NT2/D1 (cell line): ENCODE measurements around the gene CROCC2.
A peak's percentile ranks its signal among the peaks of the same experiment; 100 is the strongest.

Source experiments
- DNase-seq: peaks from one replicate; pipeline ENCODE4 v3.0.0-alpha.2; 2011; ENCODE audit warnings: low read depth, low spot score
- H3K27me3 ChIP-seq: 2 replicates; pipeline ENCODE4 v1.6.0; 2011; ENCODE audit warnings: mild to moderate bottlenecking; ENCODE audit not compliant: insufficient read length, insufficient read depth
- H3K36me3 ChIP-seq: 2 replicates; pipeline ENCODE4 v1.6.1; 2011; ENCODE audit warnings: mild to moderate bottlenecking, low read length, mixed read lengths; ENCODE audit not compliant: insufficient read depth, insufficient read length
- H3K4me1 ChIP-seq: 2 replicates; pipeline ENCODE4 v1.5.1; 2011; ENCODE audit not compliant: insufficient read depth, insufficient read length
- H3K4me3 ChIP-seq: 2 replicates; pipeline ENCODE4 v1.5.1; 2011; ENCODE audit warnings: low read depth; ENCODE audit not compliant: insufficient read length
- H3K9ac ChIP-seq: 2 replicates; pipeline ENCODE4 v1.6.0; 2011; ENCODE audit warnings: low read depth; ENCODE audit not compliant: insufficient read length
- H3K9me3 ChIP-seq: 2 replicates; pipeline ENCODE4 v1.5.1; 2011; ENCODE audit warnings: mild to moderate bottlenecking, low read length; ENCODE audit not compliant: insufficient read depth
- SUZ12 ChIP-seq: IDR thresholded peaks from 2 replicates; pipeline ENCODE4 v1.6.1; 2011; ENCODE audit not compliant: insufficient read length, insufficient read depth; ENCODE audit errors: extremely low read depth
- YY1 ChIP-seq: IDR thresholded peaks from 2 replicates; pipeline ENCODE4 v1.6.1; 2011; ENCODE audit not compliant: insufficient read length, insufficient read depth
- ZNF274 ChIP-seq: IDR thresholded peaks from 2 replicates; pipeline ENCODE4 v1.6.1; 2011; ENCODE audit warnings: mild to moderate bottlenecking, low read depth, low read length

The CROCC2 gene

DNA sequence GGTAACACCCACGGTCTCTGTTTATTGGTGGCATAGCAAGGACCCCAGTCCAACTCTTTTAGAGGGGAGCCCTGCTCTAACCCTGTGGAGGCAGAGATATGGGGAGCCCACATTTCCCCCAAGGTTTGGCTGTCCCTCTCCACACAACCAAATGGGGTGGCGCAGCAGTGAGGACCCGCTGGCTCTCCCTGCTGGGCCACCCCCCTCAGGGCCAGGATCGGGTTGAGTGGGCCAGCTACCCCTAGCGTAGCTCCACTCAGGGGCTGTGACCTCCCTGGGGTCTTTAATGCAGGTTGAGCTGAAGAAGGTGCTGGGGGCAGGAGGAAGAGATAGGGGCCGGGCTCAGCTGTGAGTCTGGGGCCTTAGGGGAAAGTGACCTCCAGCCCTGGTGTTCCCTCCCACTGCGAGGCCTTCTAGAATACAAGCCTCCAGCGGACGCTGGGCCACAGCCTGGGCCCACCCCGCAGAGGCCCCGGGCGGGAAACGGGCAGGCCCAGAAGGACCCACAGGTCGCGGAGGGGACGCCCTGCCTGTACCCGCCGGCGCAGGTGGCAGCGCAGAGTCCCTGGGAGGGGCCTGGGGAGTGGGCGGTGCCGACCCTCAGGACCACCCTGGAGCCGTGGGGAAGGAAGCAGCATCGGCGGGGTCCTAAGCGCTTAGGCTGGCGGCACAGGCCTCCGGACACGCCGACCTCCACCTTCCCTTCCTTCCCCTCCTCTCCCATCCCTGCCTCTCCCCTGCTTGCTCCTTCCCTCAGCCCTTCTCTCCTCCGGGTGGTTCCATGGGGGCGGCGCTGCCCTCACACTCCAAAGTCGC is 9.6 kb downstream of the CROCC2 start:
- peak overlapping the region; percentile 20 for H3K4me3 ChIP-seq
- TF ChIP-seq ZNF274 (no peak), SUZ12 (no peak), YY1 (no peak)
- no peak overlapping the region for H3K9ac ChIP-seq
- H3K27me3 ChIP-seq: peaks cover 2% of the 10 kb centered on the region
- no peaks in the 10 kb centered on the region for H3K9me3 ChIP-seq
- H3K4me1 ChIP-seq: peaks cover 25% of the 10 kb centered on the region
- no peak for DNase-seq
- no peaks in the 10 kb centered on the region for H3K36me3 ChIP-seq

DNA sequence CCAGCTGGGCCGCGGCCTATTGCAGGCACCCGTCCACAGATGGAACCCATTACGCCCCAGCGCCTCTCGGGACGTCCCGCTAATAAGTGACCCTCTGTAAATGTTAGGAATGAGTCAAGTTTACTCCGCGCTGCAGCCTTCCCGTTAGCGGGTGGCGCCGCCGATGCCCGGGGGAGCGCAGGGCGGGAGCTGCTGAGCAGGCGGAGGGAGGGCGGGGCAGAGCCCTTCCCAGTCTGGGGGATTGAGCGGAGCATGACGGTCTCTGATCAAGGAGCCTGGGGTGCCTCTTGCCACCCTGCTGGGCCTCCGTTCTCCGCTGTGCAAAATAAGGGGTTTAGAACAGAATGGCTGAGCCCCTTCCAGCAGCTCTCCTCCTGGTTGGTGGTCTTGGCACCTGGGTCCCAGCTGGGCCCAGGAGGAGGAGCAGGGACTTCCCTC is 10.5 kb downstream of the CROCC2 start:
- TF ChIP-seq SUZ12 (no peak), YY1 (no peak), ZNF274 (no peak)
- no peak overlapping the region for H3K9ac ChIP-seq
- no peaks in the 10 kb centered on the region for H3K36me3 ChIP-seq
- H3K9me3 ChIP-seq: no peaks in the 10 kb centered on the region
- H3K4me1 ChIP-seq: peaks cover 25% of the 10 kb centered on the region
- H3K27me3 ChIP-seq: peaks cover 2% of the 10 kb centered on the region
- no peak for DNase-seq
- H3K4me3 ChIP-seq: no peak overlapping the region

DNA sequence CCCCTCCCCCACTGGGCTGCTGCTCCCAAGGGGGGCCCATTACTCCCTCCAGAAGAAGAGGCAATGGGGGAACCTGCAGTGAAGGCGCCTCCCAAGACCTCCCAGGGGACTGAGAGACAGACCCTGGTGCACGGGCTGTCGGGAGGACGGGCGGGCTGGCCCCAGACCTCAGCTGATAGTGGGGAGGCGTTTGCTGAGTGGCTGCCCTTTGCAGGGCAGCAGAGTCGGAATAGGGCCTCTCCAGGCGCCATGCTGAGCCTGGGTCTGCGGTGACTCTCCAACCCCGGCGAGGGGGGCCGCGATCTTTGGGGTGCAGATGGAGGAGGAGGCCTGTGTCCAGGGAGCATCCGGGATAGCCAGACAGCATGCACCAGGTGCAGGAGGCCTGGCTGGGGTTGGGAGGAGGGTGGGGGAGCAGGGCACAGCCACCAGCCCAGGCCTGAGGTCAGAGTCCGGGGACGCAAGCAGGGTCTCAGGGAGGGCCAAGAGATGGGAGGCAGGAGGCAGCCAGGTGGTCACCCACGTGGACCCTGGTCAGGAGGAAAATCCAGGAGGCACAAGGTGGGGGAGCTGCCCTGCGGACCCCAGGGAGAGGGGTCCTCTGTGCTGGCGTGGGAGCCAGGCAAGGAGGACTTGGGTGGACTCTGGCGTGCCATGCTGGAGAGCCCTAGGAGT is 11.0 kb downstream of the CROCC2 start:
- Histone ChIP-seq H3K9ac (peak overlapping the region; percentile 18), H3K4me1 (peaks cover 29% of the 10 kb centered on the region), H3K36me3 (no peaks in the 10 kb centered on the region), H3K27me3 (peaks cover 2% of the 10 kb centered on the region), H3K9me3 (no peaks in the 10 kb centered on the region), H3K4me3 (no peak overlapping the region)
- DNase-seq: no peak
- TF ChIP-seq SUZ12: no peak
- TF ChIP-seq YY1: no peak
- TF ChIP-seq ZNF274: no peak

DNA sequence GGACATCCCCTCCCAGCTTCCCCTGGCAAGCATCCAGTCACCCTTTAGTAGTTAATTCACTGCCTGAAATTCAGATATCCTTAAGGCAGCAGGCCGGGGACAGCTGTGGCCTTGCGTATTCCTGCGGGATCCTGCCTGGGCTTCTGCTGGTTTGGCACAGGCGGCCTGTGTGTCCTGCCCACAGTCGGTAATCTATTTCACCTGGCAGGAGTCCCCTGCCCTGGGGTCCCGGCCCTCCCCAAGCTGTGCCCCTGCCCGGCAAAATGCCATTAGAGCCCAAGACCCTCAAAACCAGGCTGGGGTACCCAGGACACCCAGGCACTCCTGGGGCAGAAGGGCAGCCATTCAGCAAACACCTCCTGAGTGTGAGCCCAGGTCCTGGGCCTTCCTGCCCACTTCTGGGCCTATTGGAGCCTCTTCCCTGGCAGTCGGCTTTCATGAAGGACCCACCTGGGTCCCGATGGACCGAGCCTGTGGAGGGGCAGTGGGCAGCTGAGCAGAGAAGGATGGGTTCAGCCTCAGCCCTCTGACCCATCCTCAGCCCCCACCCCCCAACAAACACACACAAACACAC is 11.6 kb downstream of the CROCC2 start:
- Histone ChIP-seq H3K9me3 (no peaks in the 10 kb centered on the region), H3K9ac (no peak overlapping the region), H3K27me3 (peaks cover 2% of the 10 kb centered on the region), H3K4me1 (peaks cover 32% of the 10 kb centered on the region), H3K36me3 (no peaks in the 10 kb centered on the region), H3K4me3 (no peak overlapping the region)
- TF ChIP-seq SUZ12 (no peak), YY1 (no peak)
- no peak for DNase-seq

DNA sequence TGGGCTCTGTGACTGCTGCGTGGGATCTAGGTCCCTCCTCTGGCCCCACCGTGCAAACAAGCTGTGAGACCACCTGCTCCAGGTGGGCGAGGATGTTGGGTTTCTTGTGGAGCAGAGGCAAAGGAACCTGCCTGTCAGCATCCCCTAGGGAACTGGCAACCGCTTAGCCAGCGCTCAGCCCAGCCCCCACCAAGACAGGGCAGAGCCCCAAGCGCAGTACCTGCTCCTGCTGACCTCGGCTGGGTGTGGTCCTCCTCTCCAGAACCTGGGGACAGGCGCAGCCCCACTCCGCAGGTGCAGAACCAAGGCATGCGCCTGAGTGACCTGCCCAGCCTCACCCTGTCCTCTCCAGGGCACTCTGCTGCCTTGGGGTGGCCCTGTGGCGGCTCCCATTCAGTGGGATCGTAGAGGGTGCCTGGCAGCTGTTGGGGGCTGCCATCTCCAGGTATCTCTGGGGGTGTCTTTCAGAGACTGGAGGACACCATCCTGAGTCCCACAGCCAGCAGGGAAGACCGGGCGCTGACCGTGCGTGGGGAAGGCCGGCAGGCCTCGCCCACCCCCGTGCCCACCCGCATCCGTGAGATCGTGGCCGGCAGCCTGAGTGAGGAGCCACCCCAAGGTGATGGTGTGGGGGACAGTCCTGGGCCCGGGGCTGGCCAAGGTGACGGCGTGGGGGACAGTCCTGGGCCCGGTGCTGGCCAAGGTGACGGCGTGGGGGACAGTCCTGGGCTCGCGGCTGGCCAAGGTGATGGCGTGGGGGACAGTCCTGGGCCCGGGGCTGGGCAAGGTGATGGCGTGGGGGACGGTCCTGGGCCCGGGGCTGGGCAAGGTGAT is 12.3 kb downstream of the CROCC2 start:
- peaks cover 2% of the 10 kb centered on the region for H3K27me3 ChIP-seq
- no peak overlapping the region for H3K4me3 ChIP-seq
- TF ChIP-seq YY1 (no peak), ZNF274 (no peak), SUZ12 (no peak)
- no peak overlapping the region for H3K9ac ChIP-seq
- no peaks in the 10 kb centered on the region for H3K36me3 ChIP-seq
- DNase-seq: no peak
- H3K9me3 ChIP-seq: no peaks in the 10 kb centered on the region
- H3K4me1 ChIP-seq: peaks cover 36% of the 10 kb centered on the region

DNA sequence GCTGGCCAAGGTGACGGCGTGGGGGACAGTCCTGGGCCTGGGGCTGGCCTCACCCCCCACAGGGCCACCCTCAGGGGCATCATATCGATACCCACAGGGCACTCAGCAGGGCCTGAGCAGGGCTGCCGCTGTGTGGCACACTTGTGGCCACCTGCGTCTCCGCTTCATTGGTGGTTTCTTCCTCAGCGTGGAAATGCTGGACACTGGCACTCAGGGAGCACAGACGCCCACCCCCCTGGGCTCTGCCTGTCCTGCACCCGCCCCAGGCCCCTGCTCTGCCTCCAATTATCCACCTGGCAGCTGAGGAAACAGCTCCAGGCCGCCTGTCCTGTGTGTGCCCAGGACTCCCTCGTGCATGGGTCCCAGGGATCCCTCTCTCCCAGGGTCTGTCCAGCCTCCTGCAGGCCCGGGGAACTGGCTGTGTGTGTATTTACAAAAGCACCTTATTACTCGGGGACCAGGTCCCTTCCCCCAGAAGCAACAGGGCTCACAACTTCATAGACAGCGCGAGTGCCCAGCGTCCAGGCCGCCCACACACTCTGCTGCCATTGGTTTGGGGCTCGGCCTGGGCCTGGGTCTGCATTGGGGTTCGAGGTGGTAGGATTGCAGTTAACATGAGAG is 13.1 kb downstream of the CROCC2 start:
- TF ChIP-seq ZNF274: no peak
- H3K9ac ChIP-seq: no peak overlapping the region
- no peak for DNase-seq
- H3K9me3 ChIP-seq: no peaks in the 10 kb centered on the region
- H3K36me3 ChIP-seq: no peaks in the 10 kb centered on the region
- peaks cover 2% of the 10 kb centered on the region for H3K27me3 ChIP-seq
- no peak overlapping the region for H3K4me3 ChIP-seq
- H3K4me1 ChIP-seq: peaks cover 33% of the 10 kb centered on the region
